NCI-H128 (cell line): ENCODE measurements around the gene AOC3.
A peak's percentile ranks its signal among the peaks of the same experiment; 100 is the strongest.
"Not testable (repeated sequence)": the region's sequence is repeated elsewhere in the genome, so short reads cannot be mapped to it uniquely, and the experiment has no call there.

Source experiments
- DNase-seq: peaks from one replicate; lab custom pipeline; 2025; ENCODE audit not compliant: unreplicated experiment; lab: John Stamatoyannopoulos, UW

Gene AOC3

GRCh38 chr17:42866216-42866615, 15.2 kb downstream of the AOC3 start:
- DNase-seq: no peak

- no peak for DNase-seq
Measured at GRCh38 chr17:42866631-42867575, 15.9 kb downstream of the AOC3 start.

DNA sequence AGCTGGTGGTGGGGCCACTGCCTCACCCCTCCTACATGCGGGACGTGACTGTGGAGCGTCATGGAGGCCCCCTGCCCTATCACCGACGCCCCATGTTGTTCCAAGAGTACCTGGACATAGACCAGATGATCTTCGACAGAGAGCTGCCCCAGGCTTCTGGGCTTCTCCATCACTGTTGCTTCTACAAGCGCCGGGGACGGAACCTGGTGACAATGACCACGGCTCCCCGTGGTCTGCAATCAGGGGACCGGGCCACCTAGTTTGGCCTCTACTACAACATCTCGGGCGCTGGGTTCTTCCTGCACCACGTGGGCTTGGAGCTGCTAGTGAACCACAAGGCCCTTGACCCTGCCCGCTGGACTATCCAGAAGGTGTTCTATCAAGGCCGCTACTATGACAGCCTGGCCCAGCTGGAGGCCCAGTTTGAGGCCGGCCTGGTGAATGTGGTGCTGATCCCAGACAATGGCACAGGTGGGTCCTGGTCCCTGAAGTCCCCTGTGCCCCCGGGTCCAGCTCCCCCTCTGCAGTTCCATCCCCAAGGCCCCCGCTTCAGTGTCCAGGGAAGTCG, 16.8 kb downstream of the AOC3 start:
- DNase-seq: not testable (repeated sequence)

- no peak for DNase-seq
Measured at GRCh38 chr17:42868338-42868737, 17.3 kb downstream of the AOC3 start.

GRCh38 chr17:42871647-42872046, 20.6 kb downstream of the AOC3 start:
- no peak for DNase-seq

DNA sequence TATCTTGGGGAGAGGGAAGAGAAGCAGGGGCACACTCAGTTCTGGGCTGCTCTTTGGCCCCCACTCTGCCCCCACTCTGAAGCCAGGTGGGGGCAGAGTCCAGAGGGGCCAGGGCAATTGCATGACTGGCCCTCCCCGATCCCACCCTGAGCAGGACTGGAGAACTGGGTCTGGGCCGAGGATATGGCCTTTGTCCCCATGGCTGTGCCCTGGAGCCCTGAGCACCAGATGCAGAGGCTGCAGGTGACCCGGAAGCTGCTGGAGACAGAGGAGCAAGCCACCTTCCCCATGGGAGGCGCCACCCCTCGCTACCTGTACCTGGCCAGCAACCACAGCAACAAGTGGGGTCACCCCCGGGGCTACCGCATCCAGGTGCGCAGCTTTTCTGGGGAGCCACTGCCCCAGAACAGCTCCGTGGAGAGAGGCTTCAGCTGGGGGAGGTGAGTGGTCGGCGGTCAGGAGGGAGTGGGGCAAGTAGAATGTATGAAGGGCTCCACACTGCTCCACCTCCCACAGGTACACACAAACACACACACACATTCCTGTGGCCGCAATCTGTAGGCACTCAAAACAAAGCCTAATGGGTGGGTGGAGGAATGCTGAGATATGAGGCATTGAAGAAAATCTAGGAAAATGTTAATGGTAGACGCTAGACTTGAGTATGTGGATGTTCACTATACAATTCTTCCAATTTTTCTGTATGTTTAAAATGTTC, 21.4 kb downstream of the AOC3 start:
- DNase-seq: no peak

DNA sequence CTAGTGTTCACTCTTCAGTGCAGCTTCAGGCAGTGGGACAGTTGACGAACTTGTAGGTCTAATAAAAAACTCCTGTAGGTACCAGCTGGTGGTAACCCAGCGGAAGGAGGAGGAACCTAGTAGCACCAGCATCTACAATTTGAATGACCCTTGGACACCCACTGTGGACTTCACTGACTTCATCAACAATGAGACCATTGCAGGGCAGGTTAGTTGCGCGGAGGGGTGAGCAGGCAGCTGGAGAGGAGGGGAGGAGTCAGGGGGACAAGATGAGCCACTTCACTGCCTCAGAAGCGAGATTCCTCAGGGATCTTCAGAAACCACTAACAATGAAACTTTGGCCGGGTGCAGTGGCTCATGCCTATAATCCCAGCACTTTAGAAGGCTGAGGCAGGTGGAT, 22.3 kb downstream of the AOC3 start:
- DNase-seq: no peak

DNA sequence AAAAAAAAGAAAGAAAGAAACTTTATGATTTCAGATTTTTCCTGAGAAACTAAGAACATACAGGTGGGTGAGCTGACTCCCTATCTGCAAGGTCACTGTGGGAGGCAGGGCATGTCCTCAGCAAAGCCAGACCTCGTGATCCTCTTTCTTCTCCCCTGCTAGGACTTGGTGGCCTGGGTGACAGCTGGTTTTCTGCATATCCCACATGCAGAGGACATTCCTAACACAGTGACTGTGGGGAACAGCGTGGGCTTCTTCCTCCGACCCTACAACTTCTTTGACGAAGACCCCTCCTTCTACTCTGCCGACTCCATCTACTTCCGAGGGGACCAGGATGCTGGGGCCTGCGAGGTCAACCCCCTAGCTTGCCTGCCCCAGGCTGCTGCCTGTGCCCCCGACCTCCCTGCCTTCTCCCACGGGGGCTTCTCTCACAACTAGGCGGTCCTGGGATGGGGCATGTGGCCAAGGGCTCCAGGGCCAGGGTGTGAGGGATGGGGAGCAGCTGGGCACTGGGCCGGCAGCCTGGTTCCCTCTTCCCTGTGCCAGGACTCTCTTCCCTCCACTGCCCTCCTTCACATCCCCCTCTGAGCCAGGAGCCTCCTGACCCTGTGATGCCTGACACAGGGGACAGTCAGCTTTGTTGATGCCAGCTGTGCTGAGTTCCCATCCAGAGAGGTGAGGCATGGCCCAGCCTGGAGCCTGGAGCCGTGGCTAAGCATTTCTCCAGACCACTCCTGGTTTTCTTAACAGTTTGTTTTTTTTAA, 23.1 kb downstream of the AOC3 start:
- not testable (repeated sequence) for DNase-seq

DNA sequence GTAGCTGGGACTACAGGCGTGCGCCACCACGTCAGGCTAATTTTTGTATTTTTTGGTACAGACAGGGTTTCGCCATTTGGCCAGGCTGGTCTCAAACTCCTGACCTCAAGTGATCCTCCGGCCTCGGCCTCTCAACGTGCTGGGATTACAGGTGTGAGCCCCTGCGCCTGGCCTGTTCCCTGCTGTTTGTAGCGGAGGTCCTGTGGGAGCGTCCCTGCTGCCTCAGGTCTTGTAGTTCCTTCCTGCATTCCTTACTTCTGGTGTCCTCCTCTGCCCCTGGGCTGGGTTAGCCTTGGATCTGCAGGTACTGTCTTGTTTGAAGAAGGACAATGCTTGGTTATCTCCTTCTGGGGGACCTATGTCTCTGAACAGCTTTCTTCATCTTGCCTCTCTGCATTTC, 26.0 kb downstream of the AOC3 start:
- DNase-seq: no peak

- no peak for DNase-seq
Measured at GRCh38 chr17:42878123-42878880, 27.3 kb downstream of the AOC3 start.

DNA sequence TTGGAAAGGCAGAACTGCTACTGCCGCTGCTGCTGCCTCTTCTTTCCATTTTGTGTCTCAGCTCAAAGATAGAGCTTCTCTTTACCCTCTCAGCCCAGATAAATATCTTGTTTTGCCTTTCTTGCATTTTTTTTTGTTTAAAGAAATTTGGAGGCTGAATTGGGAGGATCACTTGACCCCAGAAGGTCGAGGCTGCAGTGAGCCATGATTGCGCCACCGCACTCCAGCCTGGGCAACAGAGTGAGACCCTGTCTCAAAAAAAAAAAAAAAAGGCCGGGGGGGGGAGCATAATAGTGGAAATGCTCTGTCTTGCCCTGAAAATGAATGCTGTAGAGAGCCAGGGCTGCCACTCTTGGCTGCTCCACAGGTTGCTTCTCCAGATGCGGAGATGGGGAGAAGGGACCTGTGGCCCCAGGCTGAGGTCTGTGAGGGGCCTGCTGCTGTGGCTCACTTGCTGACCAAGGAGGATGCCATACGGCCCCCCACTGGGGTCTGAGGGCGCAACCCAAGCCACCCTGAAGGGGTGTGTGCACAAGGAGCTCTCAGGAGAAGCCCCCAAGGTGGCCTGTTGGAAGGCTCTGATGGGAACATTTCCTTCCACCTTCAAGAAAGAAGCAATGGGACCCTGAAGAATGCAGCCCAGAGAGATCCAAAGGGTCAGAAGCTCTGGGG, 28.1 kb downstream of the AOC3 start:
- DNase-seq: no peak

- DNase-seq: no peak
Measured at GRCh38 chr17:42879596-42879985, 28.6 kb downstream of the AOC3 start.

GRCh38 chr17:42880776-42881310, 29.8 kb downstream of the AOC3 start:
- no peak for DNase-seq

DNA sequence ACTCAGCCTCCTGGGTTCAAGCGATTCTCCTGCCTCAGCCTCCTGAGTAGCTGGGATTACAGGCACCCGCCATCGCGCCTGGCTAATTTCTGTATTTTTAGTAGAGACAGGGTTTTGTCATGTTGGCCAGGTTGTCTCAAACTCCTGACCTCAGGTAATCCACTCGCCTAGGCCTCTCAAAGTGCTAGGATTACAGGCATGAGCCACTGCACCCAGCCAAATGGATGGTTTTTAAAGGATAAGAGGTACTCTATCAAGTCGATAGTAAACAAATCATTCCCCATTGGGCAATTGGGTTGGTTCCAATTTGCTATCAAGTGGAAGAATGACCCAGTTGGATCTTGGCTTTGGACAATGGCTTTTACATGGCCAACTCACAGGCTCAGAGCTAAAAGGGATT, 30.7 kb downstream of the AOC3 start:
- peak; percentile 16 for DNase-seq

DNA sequence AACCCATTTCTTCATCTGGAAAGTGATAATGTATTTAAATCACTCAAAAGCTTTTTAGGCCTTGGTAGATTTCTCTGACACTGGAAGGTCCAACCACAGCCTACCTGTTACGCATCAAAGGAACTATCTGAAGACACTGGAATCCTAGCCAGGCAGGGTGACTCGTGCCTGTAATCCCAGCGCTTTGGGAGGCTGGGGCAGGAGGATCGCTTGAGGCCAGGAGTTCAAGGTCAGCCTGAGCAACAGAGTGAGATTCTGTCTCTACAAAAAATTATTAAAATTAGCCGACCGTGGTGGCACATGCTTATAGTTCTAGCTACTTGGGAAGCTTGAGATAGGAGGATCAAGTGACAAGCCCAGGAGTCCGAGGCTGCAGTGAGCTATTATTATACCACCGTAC, 31.2 kb downstream of the AOC3 start:
- no peak for DNase-seq

- DNase-seq: no peak
Measured at GRCh38 chr17:42883802-42884558, 33.0 kb downstream of the AOC3 start.

GRCh38 chr17:42885806-42886205, 34.8 kb downstream of the AOC3 start:
- DNase-seq: not testable (repeated sequence)

DNA sequence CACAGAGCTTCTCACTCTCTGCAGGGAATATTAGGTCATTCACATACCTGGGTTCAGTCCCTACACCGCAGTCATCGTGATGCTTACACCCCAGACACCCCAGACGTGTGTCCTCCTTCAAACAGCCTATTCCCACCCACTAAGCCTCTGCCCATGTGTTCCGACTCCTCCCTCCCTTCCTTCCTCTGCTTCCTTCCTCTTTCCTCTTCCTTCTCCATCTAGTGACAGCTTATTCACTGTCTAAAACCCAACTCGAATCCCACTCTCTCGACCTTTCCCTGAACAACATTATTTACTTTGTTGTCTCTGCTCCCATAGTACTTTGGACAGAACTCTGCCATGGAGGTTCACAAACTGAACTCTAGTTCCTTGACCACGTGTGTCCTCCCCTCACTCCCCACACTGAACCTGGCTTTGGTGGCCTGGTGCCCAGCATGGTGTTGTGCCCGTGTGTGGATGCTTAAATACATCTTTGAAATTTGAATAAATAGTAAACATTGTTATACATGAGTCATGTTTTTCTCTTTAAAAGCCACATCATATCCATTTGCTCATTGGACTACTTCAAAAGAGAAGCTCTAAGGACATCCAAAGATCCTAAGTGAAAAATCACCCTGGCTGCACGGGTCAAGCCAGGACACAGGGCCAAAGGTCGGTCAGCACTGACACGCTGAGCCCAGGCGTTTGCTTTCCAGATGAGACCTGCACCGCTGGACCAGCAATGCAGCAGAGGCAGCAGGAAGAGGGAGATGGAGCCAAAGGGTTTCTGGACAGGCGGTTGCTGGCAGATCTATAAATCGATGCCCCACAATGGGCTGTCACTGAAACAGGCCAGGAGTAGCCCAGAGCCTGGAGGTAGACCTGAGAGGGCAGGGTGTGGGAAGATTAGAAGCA, 35.5 kb downstream of the AOC3 start:
- DNase-seq: no peak
